ENCODE data around the gene TXNL4A. TPM values are rescaled to one million over a fixed set of nuclear protein-coding genes. Genes with fewer than 3 reads are reported as not detected.

Gene TXNL4A
- total RNA-seq, 6 experiments from 2014 or later: 18.5 to 53.9 (median 37.8) TPM

DNA sequence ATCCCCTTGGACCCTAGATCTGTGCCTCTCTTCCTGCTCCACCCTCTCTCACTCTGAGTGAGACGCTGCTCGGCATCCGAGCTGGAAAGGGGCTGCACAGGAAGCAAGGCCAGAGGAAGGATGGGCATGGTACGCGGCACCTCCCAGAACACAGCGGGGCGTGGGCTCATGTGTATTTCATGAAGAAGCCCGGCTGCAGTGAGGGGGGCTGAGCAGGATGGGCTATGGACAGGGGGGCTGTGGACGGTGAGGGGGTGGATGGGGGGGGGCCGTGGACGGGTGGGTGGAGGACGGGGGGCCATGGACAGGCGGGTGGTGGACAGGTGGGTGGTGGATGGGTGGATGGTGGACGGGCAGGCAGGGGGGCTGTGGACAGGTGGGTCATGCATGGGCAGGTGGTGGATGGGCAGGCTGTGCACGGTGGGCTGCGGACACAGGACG is 65.4 kb downstream of the TXNL4A start:
- no peak overlapping the region for H3K4me3 ChIP-seq
- H3K4me1 ChIP-seq: no peaks in the 10 kb centered on the region
- ATAC-seq (peak in 1 of 4 donors; percentile 2), DNase-seq (peak in 2 of 3 donors; percentile 35 to 37)
- no peak overlapping the region for H3K27ac ChIP-seq
- intact Hi-C loops (cut with DNase I): no loop called here
- 82% methylated on average over 10 of the region's 17 CpGs for WGBS (ENCODE audit: insufficient coverage, low coverage, low lambda C conversion rate, missing lambda C conversion rate)
- TF ChIP-seq, protein P1, sequence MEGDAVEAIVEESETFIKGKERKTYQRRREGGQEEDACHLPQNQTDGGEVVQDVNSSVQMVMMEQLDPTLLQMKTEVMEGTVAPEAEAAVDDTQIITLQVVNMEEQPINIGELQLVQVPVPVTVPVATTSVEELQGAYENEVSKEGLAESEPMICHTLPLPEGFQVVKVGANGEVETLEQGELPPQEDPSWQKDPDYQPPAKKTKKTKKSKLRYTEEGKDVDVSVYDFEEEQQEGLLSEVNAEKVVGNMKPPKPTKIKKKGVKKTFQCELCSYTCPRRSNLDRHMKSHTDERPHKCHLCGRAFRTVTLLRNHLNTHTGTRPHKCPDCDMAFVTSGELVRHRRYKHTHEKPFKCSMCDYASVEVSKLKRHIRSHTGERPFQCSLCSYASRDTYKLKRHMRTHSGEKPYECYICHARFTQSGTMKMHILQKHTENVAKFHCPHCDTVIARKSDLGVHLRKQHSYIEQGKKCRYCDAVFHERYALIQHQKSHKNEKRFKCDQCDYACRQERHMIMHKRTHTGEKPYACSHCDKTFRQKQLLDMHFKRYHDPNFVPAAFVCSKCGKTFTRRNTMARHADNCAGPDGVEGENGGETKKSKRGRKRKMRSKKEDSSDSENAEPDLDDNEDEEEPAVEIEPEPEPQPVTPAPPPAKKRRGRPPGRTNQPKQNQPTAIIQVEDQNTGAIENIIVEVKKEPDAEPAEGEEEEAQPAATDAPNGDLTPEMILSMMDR (IDR thresholded peaks at IDR 0.05): no peak
- TF ChIP-seq POLR2A (IDR thresholded peaks at IDR 0.05): no peak
- H3K27me3 ChIP-seq: no peaks in the 10 kb centered on the region
- H3K9me3 ChIP-seq: no peaks in the 10 kb centered on the region
- H3K36me3 ChIP-seq: peaks cover 0 to 50% (median 21%) of the 10 kb centered on the region in 4 donors

DNA sequence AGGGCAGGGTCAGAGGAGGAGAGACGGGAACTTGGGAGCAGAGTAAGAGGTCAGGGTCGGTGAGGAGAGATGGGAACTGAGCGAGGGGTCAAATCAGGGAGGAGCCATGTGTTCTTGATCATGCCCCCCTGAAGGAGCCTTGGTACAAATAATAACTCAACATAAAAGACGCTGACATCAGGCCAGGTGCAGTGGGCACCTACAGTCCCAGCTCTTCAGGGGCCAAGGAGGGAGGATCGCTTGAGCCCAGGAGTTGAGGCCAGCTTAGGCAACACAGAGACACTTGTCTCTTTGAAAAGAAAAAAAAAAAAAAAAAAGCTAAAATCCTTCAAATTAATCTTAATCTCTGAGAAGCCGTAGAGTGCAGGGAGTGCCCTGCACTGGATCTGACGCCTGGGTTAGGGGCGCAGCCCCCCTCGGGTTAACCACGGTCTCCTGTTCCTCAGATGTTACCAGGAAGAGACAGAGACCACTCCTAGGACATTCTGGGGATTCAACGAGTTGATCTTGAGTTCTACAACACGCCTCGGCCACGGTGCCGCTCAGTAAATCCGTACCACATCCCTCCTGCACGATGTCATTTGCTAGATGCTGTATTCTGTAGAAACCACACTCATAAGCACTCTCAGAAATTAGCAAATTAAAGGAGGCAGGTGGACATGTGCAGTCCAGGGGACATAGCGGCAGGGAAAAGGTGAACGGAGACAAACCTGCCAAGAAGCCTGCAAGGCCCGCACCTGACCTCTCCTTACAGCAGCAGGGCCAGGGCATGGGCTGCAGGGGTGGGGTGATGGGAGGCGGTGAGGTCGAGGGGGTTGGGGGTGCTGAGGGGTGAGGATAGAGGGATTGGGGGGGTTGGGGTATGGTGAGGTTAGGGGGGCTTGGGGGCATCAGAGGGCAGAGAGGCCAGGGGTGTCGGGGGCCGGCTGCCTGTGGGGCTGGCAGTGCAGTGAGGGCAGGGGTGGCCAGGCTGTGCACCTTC is 66.1 kb downstream of the TXNL4A start:
- no peak overlapping the region for H3K27ac ChIP-seq
- no peak overlapping the region for H3K4me3 ChIP-seq
- intact Hi-C loops (cut with DNase I): no loop called here
- 95% methylated on average over 16 of the region's 24 CpGs for WGBS (ENCODE audit: insufficient coverage, low coverage, low lambda C conversion rate, missing lambda C conversion rate)
- no peaks in the 10 kb centered on the region for H3K9me3 ChIP-seq
- no peaks in the 10 kb centered on the region for H3K4me1 ChIP-seq
- ATAC-seq: peak in 1 of 4 donors; percentile 2
- H3K36me3 ChIP-seq: peaks cover 0 to 48% (median 20%) of the 10 kb centered on the region in 4 donors
- peak in 2 of 3 donors; percentile 27 to 42 for DNase-seq
- no peak for TF ChIP-seq POLR2A (IDR thresholded peaks at IDR 0.05)
- TF ChIP-seq, protein P1 (IDR thresholded peaks at IDR 0.05): no peak
- no peaks in the 10 kb centered on the region for H3K27me3 ChIP-seq

Other genes starting within 250 kb of the TXNL4A start
- not detected for gene KCNG2, start 190.6 kb downstream of the TXNL4A start, total RNA-seq
- gene SLC66A2, start 36.9 kb downstream of the TXNL4A start, total RNA-seq: 100 to 1,000 TPM in 3 of 6 experiments, 10 to 100 TPM in 3; 61.6 to 140 (median 95.8) TPM
- gene HSBP1L1, start 23.9 kb downstream of the TXNL4A start, total RNA-seq: 10 to 100 TPM; 16.8 to 35.1 (median 23.7) TPM
- 10 to 100 TPM; 12.3 to 36.6 (median 18.8) TPM for gene RBFA, start 45.9 kb upstream of the TXNL4A start, total RNA-seq
- gene ADNP2, start 120.7 kb upstream of the TXNL4A start, total RNA-seq: 1 to 10 TPM; 4.4 to 9.9 (median 7.7) TPM

Measured in right lobe of liver (tissue), 6 donors.